GM18870 (cell line): Measurements from ENCODE around the gene POLDIP3.

Source experiments
- ATAC-seq: cut with Tn5 transposase; IDR thresholded peaks from one replicate; pipeline ENCODE4 v1.9.1; 2021; ENCODE audit warnings: moderate library complexity; ENCODE audit not compliant: unreplicated experiment

Gene POLDIP3, protein sequence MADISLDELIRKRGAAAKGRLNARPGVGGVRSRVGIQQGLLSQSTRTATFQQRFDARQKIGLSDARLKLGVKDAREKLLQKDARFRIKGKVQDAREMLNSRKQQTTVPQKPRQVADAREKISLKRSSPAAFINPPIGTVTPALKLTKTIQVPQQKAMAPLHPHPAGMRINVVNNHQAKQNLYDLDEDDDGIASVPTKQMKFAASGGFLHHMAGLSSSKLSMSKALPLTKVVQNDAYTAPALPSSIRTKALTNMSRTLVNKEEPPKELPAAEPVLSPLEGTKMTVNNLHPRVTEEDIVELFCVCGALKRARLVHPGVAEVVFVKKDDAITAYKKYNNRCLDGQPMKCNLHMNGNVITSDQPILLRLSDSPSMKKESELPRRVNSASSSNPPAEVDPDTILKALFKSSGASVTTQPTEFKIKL

DNA sequence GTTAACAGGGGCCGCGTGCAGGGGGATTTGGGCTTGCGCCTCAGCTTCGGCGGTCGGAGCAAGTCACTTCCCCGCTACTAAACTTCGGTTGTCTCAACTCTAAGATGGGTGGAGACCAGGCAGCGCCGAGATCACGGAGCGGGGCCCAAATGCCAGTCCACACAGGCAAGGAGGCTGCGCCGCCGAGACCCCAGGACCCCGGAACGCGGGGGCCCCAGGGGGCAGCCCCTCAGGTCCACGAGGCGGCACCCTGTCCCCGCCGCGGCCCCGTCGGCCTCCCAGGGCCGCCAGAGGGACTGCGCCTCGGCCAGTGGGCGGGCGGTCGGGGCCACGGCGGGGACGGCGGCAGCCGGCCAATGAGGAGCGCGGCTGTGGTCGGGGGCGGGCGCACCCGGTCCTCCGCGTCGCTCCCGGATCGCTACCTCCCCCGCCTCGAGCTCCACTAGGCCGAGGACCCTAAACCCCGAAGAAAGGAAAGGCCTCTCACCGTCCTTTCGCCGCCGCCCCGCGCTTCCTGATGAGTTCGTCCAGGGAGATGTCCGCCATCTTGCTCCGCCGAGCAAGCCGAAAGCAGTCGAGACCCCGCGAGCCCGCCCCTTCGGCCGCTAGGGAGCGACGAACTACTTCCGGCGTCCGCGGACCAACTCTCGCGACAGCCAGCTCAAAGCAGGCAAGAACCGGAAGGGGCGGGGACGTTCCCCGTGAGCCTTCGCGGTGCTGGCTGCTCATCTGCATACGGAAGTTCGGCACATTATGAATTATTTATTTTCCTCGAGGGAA, at the start of gene POLDIP3:
TSS of gene POLDIP3 (minus strand) at position 572 of the 780 bp plus-strand sequence. CDS start at position 546, 26 bp downstream.
- peak; percentile 64 for ATAC-seq

DNA sequence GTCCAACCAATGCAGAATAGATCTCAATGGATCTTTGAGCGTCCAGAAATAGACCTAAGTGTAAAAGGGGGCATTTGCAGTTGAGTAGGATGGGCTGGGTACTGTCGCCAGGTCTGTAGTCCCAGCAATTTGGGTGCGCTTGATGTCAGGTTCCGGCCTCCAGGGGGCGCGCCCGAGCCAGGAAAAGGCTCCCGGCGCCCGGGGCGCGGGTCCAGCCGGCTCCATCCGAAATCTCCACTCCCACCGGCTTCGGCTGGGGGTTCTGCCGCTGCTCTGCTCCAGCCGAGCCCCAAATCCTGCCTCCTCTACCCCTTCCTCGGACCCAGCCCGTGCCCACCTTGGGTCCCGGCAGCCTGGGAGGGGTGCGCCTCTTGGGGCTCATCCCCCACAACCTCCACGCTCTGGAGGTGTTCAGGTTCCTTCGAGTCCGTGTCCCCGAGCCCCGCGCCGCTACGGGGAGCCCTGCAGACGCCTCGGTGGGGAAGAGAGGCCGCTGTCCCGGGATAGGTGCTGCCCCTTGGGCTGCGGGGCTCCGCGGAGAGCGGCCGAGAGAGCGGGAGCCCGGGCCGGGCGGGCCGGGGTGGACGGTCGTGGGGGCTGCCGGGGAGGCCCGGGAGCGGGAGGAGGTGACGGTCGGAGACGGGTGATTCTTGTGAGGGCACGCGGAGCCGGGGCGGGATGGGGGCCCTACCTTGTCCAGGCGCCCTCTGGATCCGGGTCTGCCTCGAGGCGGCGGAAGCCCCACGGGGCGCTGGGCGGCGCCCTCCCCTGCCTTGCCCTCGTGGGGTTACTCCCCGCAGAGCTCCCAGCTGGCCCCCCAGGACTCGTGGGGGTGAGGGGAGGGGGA, 47.5 kb upstream of the POLDIP3 start:
- no peak for ATAC-seq

DNA sequence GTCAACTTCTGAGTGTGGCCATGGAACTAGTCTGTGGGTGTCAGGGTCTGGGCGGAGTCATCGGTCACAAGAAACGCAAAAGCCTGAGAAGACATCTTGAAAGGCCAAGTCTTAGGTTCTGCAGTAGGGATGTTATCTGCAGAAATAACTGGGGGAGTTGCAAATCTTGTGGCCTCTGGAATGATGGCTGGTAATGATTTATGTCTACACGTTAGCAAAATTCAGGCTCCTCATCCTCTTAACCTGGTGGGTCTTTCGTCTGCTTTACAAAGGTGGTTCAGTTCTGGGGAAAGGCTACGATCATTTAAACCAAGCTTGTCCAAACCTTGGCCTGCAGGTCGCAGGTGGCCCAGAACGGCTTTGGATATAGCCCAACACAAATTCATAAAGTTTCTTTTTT, 41.9 kb upstream of the POLDIP3 start:
- no peak for ATAC-seq

DNA sequence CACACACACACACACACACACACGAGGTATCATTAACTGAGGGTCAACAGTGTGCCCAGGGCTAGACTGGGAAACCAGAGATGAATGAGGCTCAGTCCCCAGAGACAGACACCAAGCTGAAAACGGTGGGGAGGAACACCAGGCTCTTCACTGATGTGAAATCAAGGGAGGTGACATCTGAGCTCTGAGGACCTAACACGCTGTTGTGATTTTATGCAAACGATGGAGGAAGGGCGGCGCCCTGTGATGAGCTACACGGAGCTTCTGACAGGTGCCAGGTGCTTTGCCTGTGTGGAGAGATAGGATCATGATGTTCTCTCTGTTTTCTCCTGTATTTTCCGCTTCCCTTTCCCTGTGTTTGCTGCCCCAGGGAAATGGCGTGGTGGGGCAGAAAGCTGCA, 41.0 kb upstream of the POLDIP3 start:
- no peak for ATAC-seq

DNA sequence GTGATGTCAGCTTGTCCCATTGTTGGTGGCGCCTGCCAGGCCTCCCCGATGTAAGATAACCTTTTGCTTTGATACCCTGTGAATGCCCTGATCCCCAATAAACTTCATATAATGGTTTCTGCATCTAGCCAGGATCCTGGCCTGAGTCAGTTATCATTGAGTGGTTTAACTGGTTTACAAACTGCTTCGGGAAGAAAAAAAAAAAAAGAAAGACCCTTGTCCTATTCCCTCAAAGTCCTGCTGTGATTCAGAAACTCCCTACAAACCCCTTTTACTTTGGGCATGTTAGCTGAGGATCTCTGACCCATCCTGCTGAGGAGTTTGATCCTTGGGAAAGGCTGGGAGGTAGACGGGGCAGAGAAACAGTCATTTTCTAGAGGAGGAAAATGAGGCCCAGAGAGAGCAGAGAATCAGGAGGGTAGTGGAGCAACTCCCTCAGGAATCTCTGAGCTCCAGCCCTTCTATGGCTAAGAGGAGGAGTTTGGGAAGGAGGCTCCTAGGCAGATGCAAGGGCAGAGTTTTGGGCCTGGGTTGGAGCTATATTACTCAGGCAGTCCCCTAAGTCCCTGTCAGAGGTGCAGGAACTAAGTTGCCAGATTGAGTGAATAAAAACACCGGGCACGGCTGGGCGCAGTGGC, 39.9 kb upstream of the POLDIP3 start:
- ATAC-seq: no peak

DNA sequence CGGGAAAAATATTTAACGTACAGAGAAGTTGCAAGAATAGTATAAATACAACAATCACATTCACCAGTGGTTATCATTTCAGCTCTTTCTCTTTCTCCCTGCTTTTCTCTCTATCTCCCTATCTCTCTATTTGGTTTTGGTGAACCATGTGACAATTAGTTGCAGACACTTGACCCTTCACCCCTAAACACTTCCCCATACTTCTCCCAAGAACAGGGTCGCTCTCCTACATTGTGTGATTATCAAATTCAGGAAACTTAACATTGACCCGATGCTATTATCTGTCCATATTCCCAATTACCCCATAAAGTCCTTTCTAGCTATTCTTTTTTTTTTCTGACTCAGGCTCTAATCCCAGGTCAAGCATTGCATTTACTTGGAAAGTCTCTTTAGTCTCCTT, 39.3 kb upstream of the POLDIP3 start:
- no peak for ATAC-seq

DNA sequence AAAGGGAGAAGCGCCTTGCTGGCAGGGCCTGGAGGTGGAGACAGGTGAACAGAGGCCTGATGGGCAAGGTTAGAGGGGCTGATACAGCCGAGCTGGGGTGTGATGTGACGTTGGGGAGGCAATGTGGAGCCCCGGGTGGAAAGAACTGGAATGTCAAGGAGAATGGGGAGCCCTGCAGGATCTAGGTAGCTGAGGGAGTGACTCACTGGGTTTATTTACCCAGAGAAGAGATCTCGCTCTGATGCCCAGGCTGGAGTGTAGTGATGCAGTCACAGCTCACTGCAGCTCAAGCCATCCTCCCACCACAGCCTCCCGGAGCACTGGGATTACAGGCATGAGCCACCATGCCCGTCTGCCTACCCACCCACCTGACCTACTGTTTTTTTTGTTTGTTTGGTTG, 36.5 kb upstream of the POLDIP3 start:
- ATAC-seq: no peak

DNA sequence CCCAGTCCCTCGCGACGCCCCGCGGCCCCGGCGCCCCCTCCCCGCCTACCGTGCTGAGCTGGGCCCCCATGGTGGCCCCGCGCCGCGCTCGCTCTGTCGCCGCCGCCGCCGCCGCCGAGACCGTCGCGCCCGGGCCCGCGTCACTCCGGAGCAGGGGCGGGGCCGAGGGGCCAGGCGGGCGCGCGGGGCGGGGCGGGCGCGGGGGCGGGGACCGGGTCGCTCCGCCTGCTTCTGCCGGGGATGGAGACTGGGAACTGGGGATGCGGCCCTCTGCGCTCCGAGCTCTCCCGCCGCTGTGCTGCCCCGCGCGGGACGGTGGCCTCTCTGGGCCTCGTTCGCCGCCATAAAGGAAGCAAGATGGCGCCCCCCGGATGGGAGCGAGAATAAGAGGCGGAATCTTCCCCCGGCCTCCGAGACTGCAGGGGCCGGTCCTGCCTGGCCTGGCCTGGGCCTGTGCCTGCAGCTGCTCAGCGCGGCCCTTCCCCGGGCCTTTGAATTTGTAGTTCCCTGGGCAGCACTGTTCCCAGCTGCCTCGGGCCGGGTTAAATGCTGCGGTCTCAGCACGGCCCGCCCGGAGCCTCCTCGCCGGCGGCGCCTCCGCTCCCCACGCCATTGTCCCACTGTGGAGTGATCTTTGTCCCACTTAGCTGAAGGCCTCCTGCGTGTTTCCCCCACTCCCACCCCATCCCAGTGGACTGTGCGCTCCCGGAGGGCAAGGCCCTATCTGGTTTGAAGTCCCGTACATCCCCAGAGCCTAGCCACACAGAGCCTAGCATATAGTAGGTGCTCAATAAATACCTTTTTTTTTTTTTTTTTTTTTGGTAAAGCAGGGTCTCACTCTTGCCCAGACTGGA, 34.8 kb upstream of the POLDIP3 start, which contains the start of gene CYB5R3:
TSS of gene CYB5R3 (minus strand) at position 147 of the 854 bp plus-strand sequence. CDS start at position 70, 77 bp downstream.
- ATAC-seq: no peak

DNA sequence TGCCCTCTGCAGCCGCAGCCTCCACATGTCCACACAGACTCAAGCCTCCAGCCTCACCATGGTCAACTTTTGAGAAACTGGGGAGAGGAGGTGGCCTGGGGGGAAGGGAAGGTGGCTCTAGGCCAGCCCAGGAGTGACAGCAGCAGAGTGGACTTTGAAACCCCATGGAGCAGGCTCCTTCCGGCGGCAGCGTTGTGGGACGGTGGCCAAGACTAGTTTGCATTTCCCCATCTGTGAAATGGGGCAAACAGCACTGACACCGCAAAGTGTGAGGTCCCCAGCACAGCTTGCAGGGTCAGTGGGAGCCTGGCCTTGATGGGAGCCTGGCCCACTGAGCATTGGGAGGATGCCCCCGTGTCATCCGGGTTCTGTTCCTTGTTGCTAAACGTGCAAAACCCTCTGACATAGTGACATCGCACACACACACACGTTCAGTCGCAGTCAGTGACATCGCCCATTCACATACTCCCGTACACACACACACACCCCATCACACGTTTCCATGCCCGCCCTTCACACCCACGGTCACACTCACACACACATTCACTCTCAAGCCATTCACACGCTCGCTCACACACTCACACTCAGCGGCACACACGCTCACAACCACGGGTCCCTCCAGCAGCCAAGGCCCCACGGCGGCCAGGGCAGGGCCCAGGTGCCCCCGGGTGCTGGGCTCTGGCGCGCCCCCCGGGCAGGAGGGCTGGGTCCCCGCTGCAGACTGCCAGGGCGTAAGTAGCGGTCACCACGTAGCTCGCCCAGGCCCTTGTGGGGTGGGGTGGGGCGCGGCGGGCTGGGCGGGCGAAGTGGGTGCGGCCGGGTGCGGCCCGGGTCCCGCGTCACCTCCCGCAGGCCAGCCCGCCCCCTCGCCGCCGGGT, 33.9 kb upstream of the POLDIP3 start:
- no peak for ATAC-seq

DNA sequence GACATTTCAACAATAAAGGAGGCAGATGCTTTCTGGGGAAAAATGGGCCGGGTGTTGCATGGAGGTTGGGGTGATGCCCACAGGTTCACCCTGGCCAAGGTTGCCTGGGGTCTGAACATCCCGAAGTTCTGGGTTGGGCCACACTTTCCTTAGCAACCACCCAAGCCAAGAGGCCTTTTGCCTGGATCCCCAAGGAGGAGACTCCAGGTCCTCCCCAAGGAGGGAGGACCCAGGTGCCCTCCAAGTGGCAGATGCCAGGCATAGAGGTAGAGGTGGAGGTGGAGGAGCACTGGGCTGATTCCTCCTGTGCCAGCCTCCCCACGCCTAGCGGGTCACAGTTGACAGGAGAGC, 33.3 kb upstream of the POLDIP3 start:
- ATAC-seq: no peak

DNA sequence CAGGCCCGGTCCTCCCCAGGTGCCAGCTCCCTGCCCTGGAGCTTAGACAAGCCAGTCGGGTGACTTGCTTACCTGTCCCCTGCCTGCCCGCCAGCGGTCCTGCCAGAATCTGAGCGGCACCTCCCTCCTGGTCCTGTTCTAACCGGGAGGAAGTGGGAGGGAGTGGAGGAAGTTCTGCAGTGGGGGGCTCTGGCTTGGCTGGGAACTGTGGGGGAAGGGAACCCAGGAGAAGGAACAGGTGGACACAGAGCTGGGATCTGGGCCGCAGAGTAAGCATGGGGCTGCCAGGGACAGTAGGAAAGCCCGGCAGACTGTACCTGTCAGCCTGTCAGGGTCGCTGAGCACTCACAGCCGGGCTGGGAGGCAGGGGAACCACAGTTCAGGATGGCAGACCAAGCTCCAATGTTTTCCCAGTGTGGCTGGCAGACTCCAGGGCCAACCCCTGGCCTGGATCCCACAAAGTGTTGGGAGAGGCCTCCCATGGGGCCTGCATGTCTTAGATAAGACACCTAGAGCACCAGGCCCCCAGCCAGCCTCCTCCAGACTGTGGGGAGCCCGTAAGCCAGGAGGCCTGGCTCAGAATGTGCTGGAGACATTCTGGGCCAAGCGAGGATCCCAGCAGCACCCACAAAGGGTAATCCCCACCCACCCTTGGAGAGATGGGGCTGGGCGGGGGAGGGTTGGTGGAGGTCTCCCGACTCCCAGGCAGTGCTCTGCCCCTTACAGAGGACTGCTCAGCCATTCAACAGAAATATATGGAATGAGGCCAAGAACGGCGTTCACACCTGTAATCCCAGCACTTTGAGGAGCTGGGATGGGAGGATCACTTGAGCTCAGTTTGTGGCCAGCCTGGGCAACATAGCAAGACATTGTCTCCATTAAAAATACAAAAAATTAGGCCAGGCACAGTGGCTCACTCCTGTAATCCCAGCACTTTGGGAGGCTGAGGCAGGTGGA, 32.2 kb upstream of the POLDIP3 start:
- ATAC-seq: no peak

DNA sequence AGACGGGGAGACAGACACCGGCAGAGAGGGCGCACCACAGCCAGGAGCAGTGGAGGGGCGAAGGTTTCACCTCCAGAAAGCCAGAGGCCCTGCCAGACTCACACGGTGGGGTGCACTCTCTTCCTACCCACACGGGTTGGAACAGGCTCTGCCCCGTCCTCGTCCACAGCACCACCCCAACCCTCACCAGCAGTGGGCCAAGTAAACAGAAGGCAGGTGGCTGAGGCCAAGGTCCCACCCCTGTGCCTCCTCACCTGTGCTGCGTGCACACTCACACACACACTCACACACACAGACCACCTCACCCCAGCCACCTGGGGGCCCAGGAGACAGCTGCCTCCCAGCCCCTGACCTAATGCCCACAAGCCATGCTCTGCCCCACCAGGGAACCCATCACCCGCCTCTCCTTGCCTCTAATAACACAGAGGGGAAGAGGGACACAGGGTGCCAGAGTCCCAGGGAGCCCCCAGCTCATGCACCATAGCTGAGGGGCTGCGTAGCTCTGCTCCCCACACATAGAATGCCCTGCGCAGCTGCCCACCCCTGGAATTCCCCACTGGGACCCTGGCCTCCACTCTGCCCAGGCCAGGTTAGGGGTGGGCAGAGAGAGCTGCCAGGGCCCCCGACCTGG, 31.4 kb upstream of the POLDIP3 start:
- no peak for ATAC-seq

DNA sequence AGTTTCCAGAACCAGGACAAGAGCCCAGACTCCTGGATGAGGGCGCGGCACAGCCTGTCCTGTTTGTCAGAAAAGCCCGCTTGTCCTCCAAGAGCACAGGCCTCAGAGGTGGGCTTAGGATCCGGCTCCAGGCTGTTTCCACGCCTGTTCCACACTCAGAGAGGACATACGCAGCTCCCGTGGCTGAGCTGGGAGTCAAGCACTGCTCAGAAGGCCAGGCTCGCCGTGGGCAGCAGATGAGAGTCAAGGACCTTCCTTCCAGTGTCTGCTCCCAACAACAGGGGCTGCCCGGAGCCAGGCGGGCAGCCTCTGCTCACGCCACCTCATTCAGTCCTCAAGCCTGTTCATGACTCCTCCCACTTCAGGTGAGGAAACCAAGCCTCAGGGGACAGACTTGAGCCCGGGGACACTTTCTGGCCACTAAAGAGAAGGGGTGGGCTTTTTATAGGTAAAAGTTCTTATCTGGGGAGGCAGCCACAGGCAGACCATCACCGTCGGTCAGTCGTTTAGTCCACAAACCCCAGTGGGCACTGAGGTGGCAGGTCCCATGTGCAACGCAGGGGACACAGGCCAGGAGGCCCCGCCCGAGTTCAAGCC, 30.8 kb upstream of the POLDIP3 start:
- no peak for ATAC-seq

DNA sequence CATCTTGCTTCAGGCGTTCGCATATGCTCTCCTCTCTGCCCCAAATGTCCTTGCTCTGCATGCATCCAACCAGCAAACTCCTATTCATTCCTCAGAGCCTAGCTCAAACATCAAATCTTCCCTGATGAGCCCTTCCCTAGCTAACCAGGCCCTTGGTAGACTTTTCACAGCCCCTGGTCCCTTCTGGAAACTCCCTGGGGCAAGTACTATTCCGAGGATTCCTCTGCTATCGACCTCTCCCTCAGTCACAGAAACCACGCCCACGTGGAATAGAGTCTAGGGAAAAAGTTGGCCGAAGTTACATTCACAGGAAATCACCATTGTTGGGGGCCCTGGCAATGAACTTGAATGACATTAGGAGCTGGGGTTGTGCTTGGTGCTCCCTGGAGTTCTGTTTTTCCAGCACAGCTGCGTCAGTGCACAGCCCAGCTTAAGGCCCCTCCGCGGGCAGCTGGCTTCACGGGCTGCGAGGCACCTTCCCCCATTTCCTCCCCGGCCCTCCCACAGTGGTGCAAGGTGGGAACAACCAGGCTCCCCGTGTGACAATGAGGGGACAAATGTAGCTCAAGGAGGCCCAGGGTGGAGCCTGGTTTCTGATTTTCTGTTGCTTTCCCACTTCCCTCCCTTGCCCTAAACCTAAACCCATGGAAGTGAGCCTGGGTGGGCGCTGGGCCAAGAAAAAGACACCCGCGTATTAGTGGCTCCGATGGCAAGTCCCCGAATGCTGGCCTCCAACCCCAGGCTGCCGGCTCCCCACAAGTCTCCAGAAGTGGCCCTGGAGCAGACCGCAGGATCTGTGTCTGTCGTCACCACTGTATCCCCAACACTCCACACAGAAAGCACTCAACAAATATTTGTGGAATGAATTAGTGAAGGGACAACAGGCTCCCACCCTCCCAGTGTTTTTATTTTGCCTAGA, 30.0 kb upstream of the POLDIP3 start:
- ATAC-seq: no peak

DNA sequence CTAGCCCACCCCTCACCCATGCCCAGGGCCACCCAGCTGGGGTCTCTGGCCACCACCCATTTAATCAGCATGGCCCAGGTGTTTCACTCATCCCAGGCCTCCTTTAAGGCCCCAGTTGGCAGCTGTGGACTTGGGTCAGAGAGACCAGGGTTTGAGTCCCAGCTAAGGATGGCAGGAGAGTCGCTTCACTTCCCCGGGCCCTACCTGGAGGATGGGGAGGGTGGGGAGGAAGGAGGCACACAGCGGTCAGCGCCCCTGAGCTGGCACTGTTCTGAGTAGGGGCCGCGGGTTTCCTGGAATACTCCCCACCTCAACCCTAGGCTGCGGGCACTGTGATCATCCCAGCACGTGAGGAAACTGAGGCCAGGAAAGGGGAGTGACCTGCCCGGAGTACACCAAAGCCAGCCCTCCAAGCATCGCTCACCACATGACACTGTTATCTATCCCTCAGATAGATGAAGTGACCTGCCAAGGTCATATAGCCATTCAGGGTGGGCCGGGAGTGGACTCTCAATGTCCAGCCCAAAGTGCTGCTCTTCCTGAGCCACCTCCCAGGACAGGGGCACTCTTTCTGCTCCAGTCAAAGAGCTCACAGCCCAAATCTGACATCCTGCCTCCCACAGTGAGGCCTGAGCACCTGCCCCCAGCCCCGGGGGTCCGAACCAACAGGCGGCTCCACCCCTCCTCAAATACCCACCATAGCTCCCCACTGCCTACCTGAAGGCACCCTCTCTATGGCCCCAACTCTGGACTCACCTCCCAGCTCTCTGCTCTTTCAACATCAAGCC, 29.1 kb upstream of the POLDIP3 start:
- no peak for ATAC-seq
